BLaER1 treated with 17β-estradiol and CSF1 and Interleukin-3, amounts not matched to agents 10 nM and 100 nM (cell line): Measurements from ENCODE around the gene SMARCA1.

Experiments used
- H3K27ac ChIP-seq, 11 experiments: shearing (Covaris generic); formaldehyde crosslinking; 2 replicates each; pipeline ENCODE4 v1.8.1; 2022
- H3K27me3 ChIP-seq, 11 experiments: shearing (Covaris generic); formaldehyde crosslinking; 2 replicates each; pipeline ENCODE4 v1.8.1; 2022
- H3K36me3 ChIP-seq, 11 experiments: shearing (Covaris generic); formaldehyde crosslinking; 2 replicates each; pipeline ENCODE4 v1.8.1; 2022
- H3K4me1 ChIP-seq, 10 experiments: shearing (Covaris generic); formaldehyde crosslinking; 2 replicates each; pipeline ENCODE4 v1.8.1; 2022
- H3K4me2 ChIP-seq, 11 experiments: shearing (Covaris generic); formaldehyde crosslinking; 2 replicates each; pipeline ENCODE4 v1.8.1; 2022
- H3K4me3 ChIP-seq, 10 experiments: shearing (Covaris generic); formaldehyde crosslinking; 2 replicates each; pipeline ENCODE4 v1.8.1; 2022
- H3K9ac ChIP-seq, 11 experiments: shearing (Covaris generic); formaldehyde crosslinking; 2 replicates each; pipeline ENCODE4 v1.8.1; 2022
- H3K9me3 ChIP-seq, 11 experiments: shearing (Covaris generic); formaldehyde crosslinking; replicated peaks in 1 of 11; 2 replicates each; pipeline ENCODE4 v1.8.1; 2022
- H4K20me1 ChIP-seq, 11 experiments: shearing (Covaris generic); formaldehyde crosslinking; 2 replicates each; pipeline ENCODE4 v1.8.1; 2022
- Cebpa-rat ChIP-seq, 11 experiments: shearing (Covaris generic); IDR thresholded peaks; 2 replicates each; pipeline ENCODE4 v1.8.1; 2022

The SMARCA1 gene

DNA sequence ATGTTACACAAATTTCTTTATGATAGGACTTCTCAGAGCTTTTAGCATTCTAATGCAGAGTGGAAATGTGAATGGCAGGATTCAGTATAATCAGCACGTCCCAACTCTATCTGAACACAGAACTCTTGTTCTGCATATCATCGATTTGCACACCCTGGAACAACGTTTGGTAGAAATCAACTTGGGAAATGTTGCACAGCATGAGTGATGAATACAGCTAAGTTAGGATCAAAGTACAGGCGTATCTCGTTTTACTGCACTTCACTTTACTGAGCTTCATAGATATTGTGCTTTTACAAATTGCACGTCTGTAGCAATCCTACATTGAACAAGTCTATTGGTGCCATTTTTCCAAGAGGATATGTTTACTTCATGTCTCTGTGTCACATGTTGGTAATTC, 70.8 kb downstream of the SMARCA1 start:
- no peak overlapping the region for H3K4me3 ChIP-seq
- H3K27me3 ChIP-seq, result peaks cover 65 to 87% (median 81%) of the 10 kb centered on the region in 11 experiments
- TF ChIP-seq Cebpa-rat (IDR thresholded peaks at IDR 0.05), result no peak
- H3K9me3 ChIP-seq, result peaks cover 0 to 5% (median 0%) of the 10 kb centered on the region in 11 experiments; a peak in 2 of 22 replicates
- H3K9ac ChIP-seq, result no peak overlapping the region
- no peaks in the 10 kb centered on the region for H3K4me1 ChIP-seq
- no peak overlapping the region for H3K27ac ChIP-seq
- H3K4me2 ChIP-seq, result no peak overlapping the region
- no peaks in the 10 kb centered on the region for H3K36me3 ChIP-seq
- no peaks in the 10 kb centered on the region for H4K20me1 ChIP-seq

DNA sequence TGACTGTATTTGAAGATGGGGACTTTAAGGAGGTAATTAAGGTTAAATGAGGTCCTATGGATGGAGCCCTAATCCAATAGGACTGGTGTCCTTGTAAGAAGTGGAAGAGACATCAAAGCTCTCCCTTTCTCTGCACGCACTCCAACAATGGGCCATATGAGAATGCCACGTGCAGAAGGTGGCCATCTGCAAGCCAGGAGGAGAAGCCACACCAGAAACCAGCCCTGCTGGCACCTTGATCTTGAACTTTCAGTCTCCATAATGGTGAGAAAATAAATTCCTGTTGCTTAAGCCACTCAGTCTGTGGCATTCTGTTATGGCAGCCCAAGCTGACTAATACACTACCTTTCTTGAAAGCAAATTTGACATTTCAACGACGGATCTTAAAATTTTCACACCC, 73.2 kb downstream of the SMARCA1 start:
- Histone ChIP-seq H3K27me3 (peaks cover 72 to 89% (median 84%) of the 10 kb centered on the region in 11 experiments), H3K9me3 (peaks cover 0 to 5% (median 0%) of the 10 kb centered on the region in 11 experiments; a peak in 2 of 22 replicates), H3K36me3 (no peaks in the 10 kb centered on the region), H3K9ac (no peak overlapping the region), H4K20me1 (no peaks in the 10 kb centered on the region; a peak in 1 of 22 replicates), H3K27ac (no peak overlapping the region), H3K4me1 (peaks cover 0 to 11% (median 0%) of the 10 kb centered on the region in 10 experiments; a peak in 4 of 20 replicates), H3K4me2 (no peak overlapping the region), H3K4me3 (no peak overlapping the region)
- no peak for TF ChIP-seq Cebpa-rat (IDR thresholded peaks at IDR 0.05)

DNA sequence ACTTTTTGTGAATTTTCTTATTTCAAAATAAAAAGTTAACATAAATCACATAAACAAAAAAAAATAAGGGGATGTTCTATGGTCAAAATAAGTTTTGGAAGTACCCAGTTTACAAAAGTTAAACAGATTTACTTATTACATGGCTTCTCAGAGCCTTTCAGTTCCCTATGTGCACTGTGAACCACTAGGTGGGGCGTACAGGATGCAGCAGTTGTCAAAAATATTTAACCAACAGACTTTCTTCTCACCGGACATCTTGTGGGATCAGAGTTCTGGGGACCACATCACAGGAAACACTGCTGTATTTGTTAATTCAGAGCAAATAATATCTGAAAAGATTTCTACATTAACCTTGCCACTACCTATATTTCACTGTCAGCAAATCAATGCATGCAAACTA, 74.1 kb downstream of the SMARCA1 start:
- TF ChIP-seq Cebpa-rat (IDR thresholded peaks at IDR 0.05), result no peak
- H3K9me3 ChIP-seq, result peaks cover 0 to under 1% (median 0%) of the 10 kb centered on the region in 11 experiments; a peak in 2 of 22 replicates
- peaks cover 82 to 96% (median 93%) of the 10 kb centered on the region in 11 experiments for H3K27me3 ChIP-seq
- no peak overlapping the region for H3K4me2 ChIP-seq
- H4K20me1 ChIP-seq, result no peaks in the 10 kb centered on the region; a peak in 1 of 22 replicates
- H3K36me3 ChIP-seq, result no peaks in the 10 kb centered on the region
- no peak overlapping the region for H3K9ac ChIP-seq
- H3K4me1 ChIP-seq, result peaks cover 0 to 18% (median 0%) of the 10 kb centered on the region in 10 experiments; a peak in 4 of 20 replicates
- H3K4me3 ChIP-seq, result no peak overlapping the region
- no peak overlapping the region for H3K27ac ChIP-seq

DNA sequence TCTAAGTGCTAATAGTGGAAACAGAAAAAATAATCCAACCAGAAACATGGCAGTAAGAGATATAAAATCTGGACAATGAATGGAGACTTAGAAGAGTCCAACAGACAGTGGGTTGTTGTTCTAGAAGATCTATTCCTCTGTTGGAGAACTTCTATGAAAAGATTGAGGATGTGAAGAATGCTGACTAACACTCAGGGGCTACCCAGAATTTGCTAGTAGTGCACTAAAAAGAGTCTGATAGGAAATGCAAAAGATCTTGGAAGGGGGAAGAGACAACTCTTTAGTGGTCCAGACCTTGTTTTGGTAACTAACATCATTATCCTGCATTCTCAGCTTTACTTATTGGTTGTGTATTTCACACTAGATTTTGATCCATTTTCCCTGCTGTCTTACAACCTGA, 77.9 kb downstream of the SMARCA1 start:
- no peaks in the 10 kb centered on the region for H3K36me3 ChIP-seq
- H3K27ac ChIP-seq, result no peak overlapping the region
- H3K9me3 ChIP-seq, result peaks cover 0 to 5% (median 0%) of the 10 kb centered on the region in 11 experiments; a peak in 1 of 22 replicates
- peaks cover 0 to 18% (median 0%) of the 10 kb centered on the region in 10 experiments; a peak in 4 of 20 replicates for H3K4me1 ChIP-seq
- TF ChIP-seq Cebpa-rat (IDR thresholded peaks at IDR 0.05), result no peak
- H3K4me3 ChIP-seq, result no peak overlapping the region
- H3K4me2 ChIP-seq, result peak overlapping the region in 2 of 11 experiments; percentile 45 to 51; a peak in 4 of 22 replicates
- no peaks in the 10 kb centered on the region; a peak in 1 of 22 replicates for H4K20me1 ChIP-seq
- H3K9ac ChIP-seq, result no peak overlapping the region
- H3K27me3 ChIP-seq, result peaks cover 82 to 100% (median 99%) of the 10 kb centered on the region in 11 experiments

DNA sequence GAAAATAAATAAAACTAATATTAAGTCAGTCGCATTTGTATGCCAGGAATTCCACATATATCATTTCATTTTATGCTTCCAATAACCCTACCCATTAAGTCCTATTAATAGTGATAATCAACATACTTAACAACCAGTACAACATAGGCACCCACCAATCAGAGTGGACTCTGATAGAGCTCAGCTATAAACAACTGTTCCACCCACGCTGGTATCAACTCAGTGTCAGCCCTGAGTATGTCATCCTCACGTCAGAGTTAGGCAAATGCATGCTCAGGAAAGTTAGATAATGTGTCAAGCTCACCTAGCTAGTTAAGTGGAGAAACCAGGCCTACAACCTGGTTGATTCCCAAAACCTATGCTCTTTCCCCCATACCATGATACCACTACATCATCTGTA, 89.3 kb downstream of the SMARCA1 start:
- Histone ChIP-seq H3K36me3 (no peaks in the 10 kb centered on the region), H3K27ac (no peak overlapping the region)

DNA sequence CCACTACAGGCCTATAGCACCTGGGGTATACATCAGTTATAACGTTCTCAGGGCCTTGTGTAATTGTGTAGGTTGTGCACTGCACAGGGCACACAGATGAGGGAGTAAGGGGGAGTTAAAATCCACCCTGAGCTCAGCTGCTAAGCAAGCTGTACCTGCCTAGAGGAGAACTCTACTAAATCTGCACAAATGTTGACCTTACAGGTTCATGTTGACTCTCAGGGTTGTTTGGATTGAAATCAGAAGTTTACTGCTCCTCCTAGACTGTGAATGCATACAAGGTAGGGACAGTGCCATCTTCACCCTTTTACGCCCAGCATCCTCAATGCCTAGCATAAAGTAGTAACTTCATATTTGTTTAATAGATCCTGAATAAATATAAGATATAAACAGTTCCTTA, 89.8 kb downstream of the SMARCA1 start:
- TF ChIP-seq Cebpa-rat (IDR thresholded peaks at IDR 0.05), result no peak
- Histone ChIP-seq H3K9ac (no peak overlapping the region), H3K4me3 (no peak overlapping the region), H3K27ac (no peak overlapping the region), H3K27me3 (peaks cover 29 to 71% (median 59%) of the 10 kb centered on the region in 11 experiments), H4K20me1 (no peaks in the 10 kb centered on the region), H3K9me3 (no peaks in the 10 kb centered on the region), H3K36me3 (no peaks in the 10 kb centered on the region), H3K4me2 (no peak overlapping the region), H3K4me1 (no peaks in the 10 kb centered on the region)

More for the DNA sequence above, 89.3 kb downstream of the SMARCA1 start:
- Histone ChIP-seq H3K4me2 (no peak overlapping the region), H3K4me1 (no peaks in the 10 kb centered on the region), H3K9me3 (no peaks in the 10 kb centered on the region), H3K4me3 (no peak overlapping the region), H3K9ac (no peak overlapping the region), H3K27me3 (peaks cover 29 to 72% (median 58%) of the 10 kb centered on the region in 11 experiments), H4K20me1 (no peaks in the 10 kb centered on the region)
- no peak for TF ChIP-seq Cebpa-rat (IDR thresholded peaks at IDR 0.05)

DNA sequence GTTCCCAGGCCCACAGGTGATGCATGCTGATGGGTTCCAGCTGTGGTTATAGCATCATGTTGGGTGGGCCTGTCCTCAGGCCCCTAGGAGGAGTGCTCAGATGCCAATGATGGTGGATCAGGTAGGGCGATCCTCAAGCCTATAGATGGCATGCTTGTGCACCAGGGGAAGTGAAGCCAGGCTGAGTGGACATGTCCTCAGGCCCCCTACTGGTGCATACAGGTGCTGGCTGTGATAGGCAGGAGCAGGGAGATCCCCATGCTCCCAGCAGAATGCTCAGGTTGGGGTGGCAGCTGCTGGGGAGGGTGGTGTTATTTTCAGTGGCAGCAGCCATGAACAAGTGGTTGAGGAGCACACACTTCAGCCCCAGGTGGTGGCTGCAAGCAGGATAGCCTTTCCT, 96.0 kb downstream of the SMARCA1 start:
- H3K27me3 ChIP-seq, result peaks cover 49 to 81% (median 68%) of the 10 kb centered on the region in 11 experiments; a peak in 21 of 22 replicates
- no peaks in the 10 kb centered on the region for H3K4me1 ChIP-seq
- no peaks in the 10 kb centered on the region; a peak in 1 of 22 replicates for H4K20me1 ChIP-seq
- no peak for TF ChIP-seq Cebpa-rat (IDR thresholded peaks at IDR 0.05)
- no peak overlapping the region for H3K4me3 ChIP-seq
- no peak overlapping the region for H3K9ac ChIP-seq
- H3K9me3 ChIP-seq, result peaks cover 0 to 23% (median 4%) of the 10 kb centered on the region in 11 experiments; a peak in 4 of 22 replicates
- H3K27ac ChIP-seq, result no peak overlapping the region
- no peaks in the 10 kb centered on the region for H3K36me3 ChIP-seq
- H3K4me2 ChIP-seq, result no peak overlapping the region

DNA sequence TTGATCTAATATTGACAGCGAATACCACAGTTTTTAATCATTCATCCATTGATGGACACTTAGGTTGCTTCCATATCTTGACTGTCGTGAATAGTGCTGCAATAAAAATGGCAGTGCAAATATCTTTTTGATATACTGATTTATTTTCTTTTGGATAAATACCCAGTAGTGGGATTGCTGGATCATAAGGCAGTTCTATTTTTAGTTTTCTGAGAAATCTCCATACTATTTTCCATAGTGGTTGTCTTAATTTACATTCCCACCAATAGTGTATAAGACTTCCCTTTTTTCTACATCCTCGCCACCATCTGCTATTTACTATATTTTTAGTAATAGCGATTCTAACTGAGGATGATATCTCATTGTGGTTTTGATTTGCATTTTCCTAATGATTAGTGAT, 100.1 kb downstream of the SMARCA1 start:
- no peaks in the 10 kb centered on the region for H3K36me3 ChIP-seq
- no peak for TF ChIP-seq Cebpa-rat (IDR thresholded peaks at IDR 0.05)
- no peak overlapping the region for H3K4me3 ChIP-seq
- H3K27me3 ChIP-seq, result peaks cover 48 to 89% (median 67%) of the 10 kb centered on the region in 11 experiments
- H4K20me1 ChIP-seq, result no peaks in the 10 kb centered on the region; a peak in 1 of 22 replicates
- no peaks in the 10 kb centered on the region for H3K4me1 ChIP-seq
- H3K27ac ChIP-seq, result no peak overlapping the region
- no peak overlapping the region for H3K4me2 ChIP-seq
- H3K9me3 ChIP-seq, result peaks cover 0 to 23% (median 4%) of the 10 kb centered on the region in 11 experiments; a peak in 4 of 22 replicates
- no peak overlapping the region for H3K9ac ChIP-seq

DNA sequence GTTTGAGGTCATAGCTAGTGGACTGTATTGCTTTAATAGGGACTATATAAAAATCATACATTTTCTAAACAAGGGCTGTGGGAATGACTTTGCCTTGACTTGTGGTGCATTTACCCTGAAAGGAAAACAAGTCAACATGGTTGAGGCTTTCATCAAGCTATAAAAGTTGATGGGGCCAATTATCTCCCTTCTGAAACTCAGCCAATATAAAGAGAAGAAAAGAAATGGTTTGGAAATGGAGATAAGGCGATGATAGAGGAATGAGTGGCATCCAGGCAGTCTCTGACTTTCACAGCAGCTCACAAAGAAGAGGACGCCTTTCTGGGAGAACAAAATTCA, 118.7 kb downstream of the SMARCA1 start:
- no peaks in the 10 kb centered on the region for H3K4me1 ChIP-seq
- no peaks in the 10 kb centered on the region for H3K9me3 ChIP-seq
- H3K27ac ChIP-seq, result no peak overlapping the region
- peaks cover 14 to 44% (median 32%) of the 10 kb centered on the region in 11 experiments; a peak in 19 of 22 replicates for H3K27me3 ChIP-seq
- H3K4me2 ChIP-seq, result no peak overlapping the region
- TF ChIP-seq Cebpa-rat (IDR thresholded peaks at IDR 0.05), result no peak
- H3K9ac ChIP-seq, result no peak overlapping the region
- H4K20me1 ChIP-seq, result no peaks in the 10 kb centered on the region
- H3K4me3 ChIP-seq, result no peak overlapping the region
- H3K36me3 ChIP-seq, result no peaks in the 10 kb centered on the region
